CD1c-positive myeloid dendritic cell (primary cell): Measurements from ENCODE around the gene CHST4.
"Not testable (repeated sequence)": the region's sequence is repeated elsewhere in the genome, so short reads cannot be mapped to it uniquely, and the experiment has no call there.

Experiments
- DNase-seq: peaks from one replicate; pipeline ENCODE4 v3.0.0-alpha.2; 2016; ENCODE audit errors: extremely low spot score

The CHST4 gene

DNA sequence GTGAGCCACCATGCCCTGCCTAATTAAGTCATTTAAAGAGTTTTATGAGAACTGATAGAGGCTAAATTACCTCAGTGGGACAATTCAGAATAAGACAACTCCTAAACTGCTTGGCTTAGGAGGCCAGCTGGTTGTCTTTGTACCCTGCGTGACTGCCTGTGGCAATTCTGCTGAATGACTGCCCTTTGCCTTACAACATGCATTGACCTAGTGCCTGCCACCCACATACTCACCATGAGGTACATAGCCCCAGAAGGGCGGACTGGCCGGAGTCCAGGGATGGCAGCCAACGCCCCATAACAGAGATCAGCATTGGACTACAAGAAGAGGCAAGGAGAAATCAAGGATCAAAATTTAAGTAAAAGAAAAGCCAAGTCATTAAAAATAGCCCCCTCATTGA lies 43.4 kb downstream of the CHST4 start:
- no peak for DNase-seq

GRCh38 chr16:71570144-71570543 lies 43.9 kb downstream of the CHST4 start:
- no peak for DNase-seq

- DNase-seq, result no peak
Measured at GRCh38 chr16:71572497-71573116, 46.4 kb downstream of the CHST4 start.

- DNase-seq, result no peak
Measured at GRCh38 chr16:71573387-71574094, 47.3 kb downstream of the CHST4 start.

DNA sequence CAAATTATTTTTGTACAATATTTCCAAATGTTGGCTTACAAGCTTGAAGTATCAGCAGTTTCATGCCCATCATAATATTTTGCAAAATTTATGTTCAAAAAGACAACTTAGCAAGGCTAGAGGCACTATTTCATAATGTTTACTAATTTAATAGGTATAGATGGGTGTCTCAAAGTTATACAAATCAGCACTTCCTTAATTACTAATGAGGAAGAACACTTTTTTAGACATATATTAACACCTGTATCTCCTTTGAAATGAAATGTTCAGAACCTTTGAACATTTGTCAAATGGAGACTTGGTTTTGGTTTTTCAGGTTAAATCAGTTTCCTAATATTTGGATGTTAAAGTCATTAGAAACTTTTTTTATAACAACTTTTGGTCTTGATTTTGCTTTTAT lies 48.5 kb downstream of the CHST4 start:
- no peak for DNase-seq

GRCh38 chr16:71576971-71577370 lies 50.7 kb downstream of the CHST4 start, which contains the start of gene TAT:
TSS of gene TAT (minus strand) at chr16:71577092. CDS start at chr16:71576415, 677 bp downstream.
- no peak for DNase-seq

GRCh38 chr16:71582553-71582848 lies 56.3 kb downstream of the CHST4 start:
- not testable (repeated sequence) for DNase-seq

DNA sequence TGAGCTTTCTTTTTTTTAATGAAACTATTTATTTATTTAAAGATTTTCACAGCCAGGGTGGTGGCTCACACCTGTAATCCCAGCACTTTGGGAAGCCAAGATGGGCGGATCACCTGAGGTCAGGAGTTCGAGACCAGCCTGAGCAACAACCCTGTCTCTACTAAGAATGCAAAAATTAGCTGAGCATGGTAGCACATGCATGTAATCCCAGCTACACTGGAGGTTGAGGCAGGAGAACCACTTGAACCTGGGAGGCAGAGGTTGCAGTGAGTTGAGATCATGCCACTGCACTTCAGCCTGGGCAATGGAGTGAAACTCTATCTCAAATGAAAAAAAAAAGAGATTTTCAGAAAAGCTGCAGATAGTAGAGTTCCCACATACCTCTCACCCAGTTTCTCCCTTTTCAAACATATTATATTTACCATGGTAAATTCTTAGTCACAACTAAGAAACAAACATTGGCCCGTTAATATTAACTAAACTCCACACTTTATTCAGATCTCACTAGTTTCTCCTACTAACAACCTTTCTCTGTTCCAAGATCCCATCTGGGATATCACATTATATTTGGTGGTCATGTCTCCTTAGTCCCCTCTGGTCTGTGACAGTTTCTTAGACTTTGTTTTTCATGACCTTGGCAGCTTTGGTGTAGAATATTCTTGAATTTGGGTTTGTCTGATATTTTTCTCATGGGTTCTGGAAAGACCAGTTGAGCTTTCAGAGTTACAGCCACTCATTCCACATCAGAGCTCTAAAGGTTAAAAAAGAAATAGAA lies 58.5 kb downstream of the CHST4 start:
- DNase-seq, result no peak

GRCh38 chr16:71585318-71585703 lies 59.1 kb downstream of the CHST4 start:
- DNase-seq, result no peak
